22Rv1 (cell line): ENCODE measurements around the gene ZNF423.

ENCODE experiments used
- H3K27ac ChIP-seq: fragments of 450-650 bp; 2 replicates; pipeline ENCODE4 v1.5.1; 2017
- ZFX ChIP-seq: fragments of 450-650 bp; IDR thresholded peaks from 2 replicates; pipeline ENCODE4 v1.6.1; 2017; ENCODE audit warnings: antibody characterized with exemption, borderline replicate concordance
- TF ChIP-seq, protein P1 (sequence below): fragments of 450-650 bp; IDR thresholded peaks from 2 replicates; pipeline ENCODE4 v1.5.1; 2017; ENCODE audit warnings: mild to moderate bottlenecking

ZNF423 gene

GRCh38 chr16:49821614-49822282 is 34.2 kb downstream of the ZNF423 start:
- TF ChIP-seq, protein P1, sequence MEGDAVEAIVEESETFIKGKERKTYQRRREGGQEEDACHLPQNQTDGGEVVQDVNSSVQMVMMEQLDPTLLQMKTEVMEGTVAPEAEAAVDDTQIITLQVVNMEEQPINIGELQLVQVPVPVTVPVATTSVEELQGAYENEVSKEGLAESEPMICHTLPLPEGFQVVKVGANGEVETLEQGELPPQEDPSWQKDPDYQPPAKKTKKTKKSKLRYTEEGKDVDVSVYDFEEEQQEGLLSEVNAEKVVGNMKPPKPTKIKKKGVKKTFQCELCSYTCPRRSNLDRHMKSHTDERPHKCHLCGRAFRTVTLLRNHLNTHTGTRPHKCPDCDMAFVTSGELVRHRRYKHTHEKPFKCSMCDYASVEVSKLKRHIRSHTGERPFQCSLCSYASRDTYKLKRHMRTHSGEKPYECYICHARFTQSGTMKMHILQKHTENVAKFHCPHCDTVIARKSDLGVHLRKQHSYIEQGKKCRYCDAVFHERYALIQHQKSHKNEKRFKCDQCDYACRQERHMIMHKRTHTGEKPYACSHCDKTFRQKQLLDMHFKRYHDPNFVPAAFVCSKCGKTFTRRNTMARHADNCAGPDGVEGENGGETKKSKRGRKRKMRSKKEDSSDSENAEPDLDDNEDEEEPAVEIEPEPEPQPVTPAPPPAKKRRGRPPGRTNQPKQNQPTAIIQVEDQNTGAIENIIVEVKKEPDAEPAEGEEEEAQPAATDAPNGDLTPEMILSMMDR: no peak
- no peak for TF ChIP-seq ZFX
- H3K27ac ChIP-seq: no peak overlapping the region

DNA sequence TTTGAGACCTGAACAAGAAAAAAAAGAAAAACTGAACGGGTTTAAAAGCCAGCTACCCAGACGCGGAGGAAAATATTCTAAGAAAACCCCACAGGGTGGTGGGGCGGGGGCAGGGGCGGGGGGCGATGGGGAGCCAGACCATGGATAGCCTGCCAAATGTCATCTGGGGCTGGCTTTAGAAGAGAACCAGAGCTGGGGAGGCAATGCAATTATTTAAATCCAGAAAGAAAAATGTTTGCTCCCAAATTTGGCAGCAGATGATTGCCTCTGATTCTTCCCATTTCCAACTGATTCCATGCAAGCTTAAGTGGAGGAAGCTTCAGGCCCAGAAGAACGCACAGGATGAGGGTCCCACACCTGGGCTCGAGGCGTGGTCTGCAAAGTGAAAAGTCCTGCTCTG is 34.8 kb downstream of the ZNF423 start:
- no peak for TF ChIP-seq ZFX
- TF ChIP-seq, protein P1: no peak

DNA sequence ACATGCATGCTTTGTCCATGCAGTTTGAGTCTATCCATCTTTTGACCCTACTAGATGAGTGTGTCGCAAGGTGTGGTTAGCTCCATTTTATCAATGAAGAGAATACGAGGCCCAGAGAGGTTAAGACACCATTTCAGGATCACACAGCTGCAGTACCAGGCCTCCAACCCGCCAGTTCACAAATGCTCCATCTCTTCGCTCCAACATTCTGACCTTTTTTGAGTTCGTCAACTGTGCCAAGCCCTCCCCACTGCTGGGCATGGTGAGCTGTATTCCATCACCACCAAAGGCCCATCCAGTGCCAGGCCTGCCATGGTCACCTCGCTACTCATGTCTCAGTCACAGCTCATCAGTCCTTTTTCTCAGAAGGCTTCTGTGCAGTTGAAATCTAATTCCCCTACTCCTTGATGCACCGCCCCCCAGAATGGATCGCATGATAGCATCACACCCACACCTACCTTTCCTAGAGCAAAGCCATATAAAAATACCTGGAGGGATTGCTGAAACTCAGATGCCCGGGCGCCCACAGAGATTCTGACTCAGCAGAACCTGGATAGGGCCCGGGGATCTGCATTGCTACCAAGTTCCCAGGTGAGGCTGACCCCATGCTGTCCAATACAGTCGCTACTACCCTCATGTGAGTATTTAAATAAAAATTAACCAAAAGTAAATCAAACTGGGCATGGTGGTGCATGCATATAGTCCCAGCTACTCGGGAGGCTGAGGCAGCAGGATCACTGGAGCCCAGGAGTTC is 38.0 kb downstream of the ZNF423 start:
- no peak overlapping the region for H3K27ac ChIP-seq
- TF ChIP-seq, protein P1: no peak
- TF ChIP-seq ZFX: no peak

More for the DNA sequence above, 34.8 kb downstream of the ZNF423 start:
- H3K27ac ChIP-seq: no peak overlapping the region

DNA sequence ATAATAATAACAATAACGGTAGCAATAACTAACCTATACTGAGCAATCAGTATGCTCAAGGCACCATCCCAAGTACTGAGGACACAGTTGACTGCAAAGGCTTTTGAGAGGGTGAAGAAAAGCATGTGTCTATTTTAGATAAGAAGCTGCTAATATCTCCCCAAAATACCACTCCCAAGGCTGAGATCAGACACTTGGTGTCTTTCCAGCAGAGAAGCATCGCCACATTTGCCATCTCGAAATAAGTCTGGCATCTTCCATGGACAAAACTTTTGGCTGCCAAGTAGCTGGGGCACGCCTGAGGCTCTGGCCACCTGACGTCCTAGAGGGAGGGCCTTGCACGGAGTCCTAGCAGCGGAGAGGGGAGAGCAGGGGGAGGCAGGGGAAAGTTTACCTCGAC is 39.0 kb downstream of the ZNF423 start:
- H3K27ac ChIP-seq: no peak overlapping the region
- TF ChIP-seq ZFX: no peak
- TF ChIP-seq, protein P1: no peak

- no peak overlapping the region for H3K27ac ChIP-seq
- TF ChIP-seq ZFX: no peak
- TF ChIP-seq, protein P1: no peak
Measured at GRCh38 chr16:49811644-49812334, 44.1 kb downstream of the ZNF423 start.

GRCh38 chr16:49810831-49811230 is 45.1 kb downstream of the ZNF423 start:
- H3K27ac ChIP-seq: no peak overlapping the region
- TF ChIP-seq ZFX: no peak
- TF ChIP-seq, protein P1: no peak
